NCI-H1105 (cell line): ENCODE measurements around the gene ZC3H10.
A peak's percentile ranks its signal among the peaks of the same experiment; 100 is the strongest.
"Not testable (repeated sequence)": the region's sequence is repeated elsewhere in the genome, so short reads cannot be mapped to it uniquely, and the experiment has no call there.

ENCODE experiments used
- DNase-seq: peaks from one replicate; lab custom pipeline; 2025; lab: John Stamatoyannopoulos, UW

The ZC3H10 gene

DNA sequence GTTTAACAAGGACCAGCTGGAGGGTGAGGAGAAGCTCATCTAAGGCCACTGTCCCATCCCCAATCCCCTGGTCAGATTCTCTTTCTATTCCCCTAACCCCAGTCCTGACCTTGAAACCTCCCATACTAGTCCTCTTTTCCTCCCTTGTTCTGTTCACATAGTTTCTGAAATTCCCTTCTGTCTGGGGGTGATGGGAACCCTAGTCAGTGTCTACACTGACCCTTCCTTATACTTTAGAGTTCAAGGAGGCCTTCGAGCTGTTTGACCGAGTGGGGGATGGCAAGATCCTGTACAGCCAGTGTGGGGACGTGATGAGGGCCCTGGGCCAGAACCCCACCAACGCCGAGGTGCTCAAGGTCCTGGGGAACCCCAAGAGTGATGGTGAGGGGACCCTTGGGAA lies 36.8 kb downstream of the ZC3H10 start:
- no peak for DNase-seq

DNA sequence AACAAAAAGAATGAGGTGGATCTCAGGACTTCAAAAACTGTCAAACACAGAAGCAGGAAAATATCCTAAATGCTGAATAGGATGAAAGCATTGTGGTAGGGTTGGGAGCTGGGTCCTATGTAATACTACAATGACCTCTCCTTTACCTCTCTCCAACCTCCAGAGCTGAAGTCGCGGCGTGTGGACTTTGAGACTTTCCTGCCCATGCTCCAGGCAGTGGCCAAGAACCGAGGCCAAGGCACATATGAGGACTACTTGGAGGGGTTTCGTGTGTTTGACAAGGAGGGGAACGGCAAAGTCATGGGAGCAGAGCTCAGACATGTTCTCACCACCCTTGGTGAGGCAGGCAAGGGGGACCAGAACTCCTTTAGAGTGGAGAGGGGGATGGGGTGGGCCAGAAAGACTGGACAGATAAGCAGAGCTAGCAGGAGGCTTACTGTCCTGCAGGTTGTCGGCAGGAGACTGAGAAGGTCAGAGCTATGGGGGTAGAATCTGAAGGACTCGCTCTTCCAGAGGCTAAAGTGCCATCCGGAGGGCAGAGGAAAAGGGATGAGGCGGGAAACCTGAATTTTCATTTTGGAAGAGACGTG lies 37.3 kb downstream of the ZC3H10 start:
- DNase-seq = no peak

DNA sequence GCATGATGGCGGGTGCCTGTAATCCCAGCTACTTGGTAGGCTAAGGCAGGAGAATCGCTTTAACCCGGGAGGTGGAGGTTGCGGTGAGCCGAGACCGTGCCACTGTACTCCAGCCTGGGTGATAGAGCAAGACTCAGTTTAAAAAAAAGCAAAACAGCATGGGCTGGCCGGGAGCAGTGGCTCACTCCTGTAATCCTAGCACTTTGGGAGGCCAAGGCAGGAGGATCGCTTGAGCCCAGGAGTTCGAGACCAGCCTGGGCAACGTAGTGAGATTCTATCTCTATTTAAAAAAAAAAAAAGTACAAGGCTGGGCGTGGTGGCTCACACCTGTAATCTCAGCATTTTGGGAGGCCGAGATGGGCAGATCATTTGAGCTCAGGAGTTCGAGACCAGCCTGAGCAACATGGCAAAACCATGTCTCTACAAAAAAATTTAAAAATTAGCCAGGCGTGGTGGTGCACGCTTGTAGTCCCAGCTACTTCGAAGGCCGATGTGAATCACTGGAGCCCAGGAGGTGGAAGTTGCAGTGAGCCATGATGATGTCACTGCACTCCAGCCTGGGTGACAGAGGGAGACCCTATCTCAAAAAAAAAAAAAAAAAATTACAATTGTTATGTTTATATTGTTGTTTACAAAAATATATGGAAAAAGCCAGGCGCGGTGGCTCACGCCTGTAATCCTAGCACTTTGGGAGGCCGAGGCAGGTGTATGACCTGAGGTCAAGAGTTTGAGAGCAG lies 38.6 kb downstream of the ZC3H10 start:
- not testable (repeated sequence) for DNase-seq

DNA sequence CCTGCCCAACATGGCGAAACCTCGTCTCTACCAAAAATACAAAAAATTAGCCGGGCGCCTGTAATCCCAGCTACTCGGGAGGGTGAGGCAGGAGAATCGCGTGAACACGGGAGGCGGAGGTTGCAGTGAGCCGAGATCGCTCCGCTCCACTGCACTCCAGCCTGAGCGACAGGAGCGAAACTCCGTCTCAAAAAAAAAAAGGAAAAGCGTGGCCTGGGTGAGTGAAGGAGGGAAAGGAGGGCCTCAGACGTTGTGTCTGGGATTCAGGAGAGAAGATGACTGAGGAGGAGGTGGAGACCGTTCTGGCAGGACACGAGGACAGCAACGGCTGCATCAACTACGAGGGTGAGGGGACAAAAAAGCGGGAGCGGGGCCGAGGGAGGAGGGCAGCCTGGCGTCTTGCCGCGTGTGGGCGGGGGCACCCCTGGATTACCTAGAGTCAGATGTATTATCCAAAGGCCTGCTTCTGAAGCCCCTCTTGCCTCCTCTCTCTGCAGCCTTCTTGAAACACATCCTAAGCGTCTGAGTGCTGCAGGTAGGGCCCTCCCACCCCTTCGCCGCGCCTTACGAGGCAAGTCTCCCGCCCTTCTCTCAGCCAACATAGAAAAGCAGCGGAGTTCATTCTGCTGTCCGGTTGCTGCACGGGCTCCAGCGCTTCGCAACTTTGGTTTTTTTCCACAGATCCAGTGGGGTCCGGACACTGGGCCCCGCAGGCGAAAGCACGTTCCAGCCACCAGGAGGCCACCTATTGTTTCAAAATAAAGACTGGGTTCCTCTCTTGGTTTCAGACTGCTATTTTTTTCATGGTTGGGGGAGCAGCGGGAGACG lies 39.3 kb downstream of the ZC3H10 start:
- peak; percentile 64 for DNase-seq

DNA sequence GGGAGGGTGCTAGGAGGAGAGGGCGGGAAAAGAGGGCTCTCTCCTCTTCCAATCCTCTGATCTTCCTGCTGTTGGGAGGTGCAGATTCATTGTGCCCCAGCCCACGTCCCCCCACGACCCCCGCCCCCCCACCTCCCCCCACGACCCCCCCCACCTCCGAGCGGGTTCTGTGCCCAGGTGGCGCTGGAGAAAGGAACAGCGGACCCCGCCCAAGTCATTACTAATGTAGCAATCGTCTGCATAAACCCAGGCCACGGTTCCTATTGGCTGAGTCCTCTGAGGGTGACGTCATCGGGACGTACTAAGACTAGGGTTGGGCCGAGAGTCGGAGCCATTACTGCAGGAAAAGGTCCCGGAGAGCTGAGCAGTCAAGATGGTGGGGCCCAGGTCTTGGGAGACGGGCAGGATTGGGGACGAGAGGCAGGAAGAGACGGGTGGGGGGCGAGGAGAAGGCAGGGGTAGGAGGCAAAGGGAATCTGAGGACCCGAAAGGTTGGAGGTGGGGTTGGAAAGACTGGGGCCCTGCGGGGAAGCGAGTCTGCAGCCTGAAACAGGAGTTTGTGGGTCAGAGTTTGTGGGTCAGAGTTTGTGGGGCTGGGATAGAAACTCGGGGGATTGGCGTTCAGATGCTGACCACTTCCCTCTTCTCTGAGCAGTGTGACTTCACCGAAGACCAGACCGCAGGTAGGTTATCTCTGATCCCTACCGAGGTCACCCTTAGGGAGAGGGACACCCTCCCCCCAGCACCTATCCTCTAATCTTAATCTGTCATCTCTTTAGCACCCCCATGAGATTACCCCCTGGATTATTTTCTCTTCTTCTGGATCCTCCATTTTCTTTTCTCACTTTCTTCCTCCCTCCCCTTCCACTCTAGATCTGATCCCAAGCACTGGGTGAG lies 40.2 kb downstream of the ZC3H10 start, which contains the start of gene MYL6:
Gene MYL6, plus strand, starts transcription at position 331 of the 897 bp plus-strand sequence. Its CDS starts 43 bp downstream, at position 374.
- DNase-seq = peak; percentile 90

DNA sequence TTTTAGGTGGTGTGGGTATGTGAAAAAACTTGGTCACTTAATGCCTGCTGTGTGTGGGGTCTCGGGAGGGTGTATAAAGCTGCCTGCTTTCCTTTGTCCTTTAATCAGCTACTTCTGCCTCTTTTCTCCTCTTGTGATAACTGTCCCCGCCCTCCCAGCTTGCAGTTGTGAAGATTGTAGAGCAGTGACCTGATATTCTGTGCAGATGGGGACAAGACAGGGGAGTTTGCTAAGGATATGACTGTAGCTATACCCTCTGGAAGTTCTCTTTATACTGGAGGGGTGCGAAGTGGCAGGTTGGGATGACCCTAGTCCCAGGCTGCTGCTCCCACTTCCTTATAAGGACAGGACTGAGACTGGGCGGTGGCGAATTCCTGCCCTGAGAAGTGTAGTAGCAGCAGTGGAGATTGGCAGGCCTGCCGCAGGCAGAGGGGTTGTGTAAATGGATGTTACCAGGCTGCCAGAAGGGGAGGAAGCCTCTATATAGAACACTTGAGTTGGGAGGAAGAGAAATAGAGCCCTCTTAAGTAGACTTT lies 40.9 kb downstream of the ZC3H10 start:
- DNase-seq = peak; percentile 25

DNA sequence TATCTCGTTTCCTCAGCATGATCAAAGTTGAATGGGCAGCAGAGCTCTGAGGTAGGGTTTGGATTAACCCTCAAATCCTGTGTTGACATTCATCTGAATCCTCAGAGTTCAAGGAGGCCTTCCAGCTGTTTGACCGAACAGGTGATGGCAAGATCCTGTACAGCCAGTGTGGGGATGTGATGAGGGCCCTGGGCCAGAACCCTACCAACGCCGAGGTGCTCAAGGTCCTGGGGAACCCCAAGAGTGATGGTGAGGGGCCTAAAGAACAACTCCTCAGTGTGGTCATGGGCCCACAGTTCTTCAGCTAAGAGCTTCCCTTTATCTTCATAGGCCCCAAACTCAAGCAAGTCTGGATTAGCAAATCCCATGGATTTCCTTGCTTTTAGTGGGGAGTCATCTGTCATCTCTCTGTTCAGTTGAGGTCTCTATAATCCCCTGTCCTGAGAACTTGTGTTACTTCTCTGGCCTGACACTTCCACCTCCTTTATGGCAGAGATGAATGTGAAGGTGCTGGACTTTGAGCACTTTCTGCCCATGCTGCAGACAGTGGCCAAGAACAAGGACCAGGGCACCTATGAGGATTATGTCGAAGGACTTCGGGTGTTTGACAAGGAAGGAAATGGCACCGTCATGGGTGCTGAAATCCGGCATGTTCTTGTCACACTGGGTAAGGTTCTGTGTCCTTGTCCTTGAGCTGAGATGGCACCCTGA lies 41.6 kb downstream of the ZC3H10 start:
- DNase-seq = no peak

DNA sequence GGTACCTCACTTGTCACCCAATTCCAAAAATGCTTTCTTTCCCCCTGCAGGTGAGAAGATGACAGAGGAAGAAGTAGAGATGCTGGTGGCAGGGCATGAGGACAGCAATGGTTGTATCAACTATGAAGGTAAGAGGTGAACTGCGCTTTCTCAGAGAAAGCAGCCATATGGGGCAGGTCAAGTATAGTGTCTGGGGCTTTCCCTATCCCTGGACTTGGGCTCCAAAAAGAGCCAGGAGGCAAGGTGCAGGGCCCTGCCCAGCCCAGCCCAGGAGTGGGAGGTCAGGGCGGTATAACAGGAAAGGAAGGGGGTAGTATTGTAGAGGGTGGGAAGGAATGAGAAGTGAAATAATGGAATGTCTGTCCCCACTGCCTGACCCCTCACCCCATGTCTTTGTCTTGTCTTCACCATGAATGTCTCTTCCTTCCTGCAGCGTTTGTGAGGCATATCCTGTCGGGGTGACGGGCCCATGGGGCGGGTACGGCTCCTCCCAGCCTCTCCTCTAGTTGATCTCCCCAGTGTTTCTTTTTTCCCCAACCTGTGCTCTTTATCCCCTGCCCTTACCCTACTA lies 42.2 kb downstream of the ZC3H10 start:
- no peak for DNase-seq

DNA sequence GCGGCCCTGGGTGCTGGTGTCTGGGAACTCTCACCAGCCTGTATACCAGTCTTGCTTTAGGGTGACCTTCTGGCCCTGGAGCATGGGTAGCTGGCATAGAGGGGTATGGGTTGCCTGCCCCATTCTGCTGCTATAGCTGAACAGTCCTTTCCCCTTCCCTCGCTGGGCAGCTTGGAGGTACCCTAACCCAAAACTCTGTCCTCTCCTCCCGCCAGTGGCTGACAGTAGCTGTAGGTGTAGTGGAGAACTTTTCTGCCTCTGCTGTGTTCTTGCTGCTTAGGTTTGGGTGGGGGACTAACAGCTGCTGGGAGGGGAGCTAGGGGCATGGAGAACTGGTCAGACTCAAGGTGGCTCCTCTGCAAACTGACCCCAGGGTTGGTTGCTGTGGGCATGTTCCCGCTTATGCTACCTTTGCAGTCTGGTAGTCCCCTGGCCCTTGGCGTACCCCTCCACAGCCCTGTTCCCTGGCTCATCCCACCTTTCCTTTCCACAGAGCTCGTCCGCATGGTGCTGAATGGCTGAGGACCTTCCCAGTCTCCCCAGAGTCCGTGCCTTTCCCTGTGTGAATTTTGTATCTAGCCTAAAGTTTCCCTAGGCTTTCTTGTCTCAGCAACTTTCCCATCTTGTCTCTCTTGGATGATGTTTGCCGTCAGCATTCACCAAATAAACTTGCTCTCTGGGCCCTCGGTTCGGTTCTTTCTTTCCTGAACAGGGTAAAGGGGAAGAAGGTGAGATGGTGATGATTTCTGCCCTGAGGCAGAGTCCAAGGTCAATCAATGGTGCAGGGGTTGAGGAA lies 43.0 kb downstream of the ZC3H10 start:
- no peak for DNase-seq

DNA sequence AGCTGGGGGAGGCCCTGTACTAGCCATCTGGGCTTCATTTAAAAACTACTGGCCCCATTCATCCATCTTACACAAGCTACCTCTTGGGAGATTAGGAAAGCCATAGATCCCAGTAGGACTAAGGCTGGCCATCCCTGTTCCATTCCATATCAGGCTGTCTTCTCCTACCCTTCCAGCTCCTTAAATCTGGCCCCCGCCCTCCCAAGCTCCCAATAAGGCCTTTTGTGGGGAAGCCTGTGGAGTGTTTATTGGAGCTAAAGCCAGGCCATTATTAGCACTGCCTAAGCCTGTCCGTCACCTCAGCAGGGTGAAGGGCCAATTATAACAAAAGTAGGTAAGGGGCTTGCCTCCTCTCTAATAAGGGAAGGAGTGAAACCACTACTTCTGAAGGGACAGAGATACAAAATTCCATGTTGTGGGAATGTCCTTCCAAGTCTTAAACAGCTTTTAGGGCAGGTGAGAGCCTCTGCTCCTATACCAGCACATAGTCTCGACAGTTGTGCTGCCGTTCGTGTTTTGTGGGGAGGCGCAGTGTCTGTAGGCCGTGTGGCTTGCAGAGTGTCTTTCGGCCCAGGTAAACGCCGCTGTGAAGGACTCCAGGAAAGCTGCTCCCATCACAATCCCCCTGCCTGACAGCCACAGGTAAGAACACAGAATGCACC lies 43.8 kb downstream of the ZC3H10 start:
- no peak for DNase-seq

DNA sequence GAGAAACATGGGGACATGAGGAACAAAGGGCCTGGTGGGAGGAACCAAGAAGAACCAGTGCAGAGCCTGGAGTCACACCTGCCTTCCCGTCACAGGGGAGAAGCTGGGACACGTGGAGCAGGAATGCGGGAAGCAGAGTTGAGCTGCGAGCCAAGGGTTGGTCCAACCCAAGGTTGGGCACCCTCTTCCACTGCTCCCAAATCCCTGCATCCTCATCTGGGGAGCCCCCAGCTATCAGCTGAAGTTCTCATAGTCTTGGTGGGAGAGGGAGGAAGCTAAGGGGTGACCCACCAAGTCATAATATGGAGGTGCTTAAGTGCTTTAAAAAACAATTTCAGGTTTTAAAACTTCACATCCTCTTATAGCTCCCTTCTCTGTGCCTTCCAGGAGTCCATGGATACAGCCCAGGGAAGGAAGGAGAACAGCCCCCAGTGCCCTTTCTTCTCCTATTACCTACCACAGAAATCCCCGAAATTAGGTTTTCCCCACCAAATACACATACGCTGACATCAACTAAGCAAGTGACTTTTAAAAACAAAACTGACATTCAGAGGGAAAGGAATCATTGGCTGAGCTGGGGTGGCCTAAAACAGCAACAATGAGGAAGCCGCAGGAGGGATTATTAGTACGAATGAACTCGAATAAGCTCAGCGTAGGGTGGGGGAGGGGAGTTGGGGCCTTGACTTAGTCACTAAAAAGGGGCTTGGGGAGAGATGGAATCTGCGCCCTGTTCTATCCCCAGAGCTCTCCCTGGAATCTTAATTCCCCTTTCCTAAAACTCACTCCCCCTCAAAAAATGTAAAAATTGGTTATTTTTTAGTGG lies 44.6 kb downstream of the ZC3H10 start:
- no peak for DNase-seq

DNA sequence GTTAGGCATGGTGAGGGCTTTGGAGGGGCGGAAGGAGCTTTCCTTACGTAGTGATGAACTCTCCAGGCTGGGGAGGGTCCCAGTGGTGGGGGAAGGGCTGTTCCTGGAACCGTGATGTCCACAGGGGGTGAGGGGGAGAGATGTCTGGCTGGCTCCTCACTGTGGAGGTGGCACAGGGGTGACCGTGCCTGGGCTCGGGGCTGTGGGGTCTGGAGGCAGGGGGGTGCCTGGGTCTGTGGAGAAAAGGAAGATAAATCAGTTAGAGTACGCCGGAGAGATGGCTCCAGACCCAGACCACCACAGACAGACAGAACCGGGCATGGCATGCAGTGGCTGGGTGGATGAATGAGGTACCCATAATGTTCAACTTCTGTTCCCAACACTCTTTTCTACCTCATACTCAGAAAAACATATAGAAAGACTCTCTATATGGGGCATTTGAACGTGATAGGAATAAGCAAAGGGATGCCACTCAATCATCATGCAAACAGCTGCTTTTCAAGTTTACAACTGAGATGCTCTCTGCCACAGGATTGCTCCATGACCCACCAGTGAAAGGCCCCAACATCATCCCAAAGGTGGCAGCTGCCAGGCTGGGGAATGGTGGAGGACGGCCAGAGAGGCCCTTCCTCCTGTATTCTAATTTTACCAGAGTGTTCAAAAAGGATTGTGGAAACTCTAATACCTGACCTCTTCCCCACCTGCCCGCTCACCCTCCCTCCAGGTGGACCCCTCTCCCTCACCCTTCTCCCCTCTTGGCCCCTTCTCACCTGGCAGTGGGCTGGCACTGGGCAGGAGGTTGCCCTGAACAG lies 45.7 kb downstream of the ZC3H10 start:
- DNase-seq = no peak

DNA sequence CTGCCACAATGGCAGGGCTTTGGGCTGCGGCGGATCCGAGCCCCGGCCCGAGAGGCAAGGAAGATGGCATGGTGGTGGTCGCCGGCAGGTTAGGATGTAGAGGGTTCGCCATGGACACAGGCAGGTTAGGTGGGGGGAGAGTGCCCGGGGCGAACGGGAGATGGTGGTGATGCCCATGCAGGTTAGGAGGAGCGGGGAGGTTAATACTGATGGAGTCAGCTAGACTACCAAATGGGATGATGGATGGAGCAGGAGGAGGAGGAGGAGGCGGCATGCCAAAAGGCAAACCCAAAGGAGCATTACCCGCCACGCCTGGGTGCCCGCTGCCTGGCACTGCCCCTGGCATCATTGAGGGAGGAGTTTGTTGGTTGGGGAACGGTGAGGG lies 46.3 kb downstream of the ZC3H10 start:
- DNase-seq = no peak

DNA sequence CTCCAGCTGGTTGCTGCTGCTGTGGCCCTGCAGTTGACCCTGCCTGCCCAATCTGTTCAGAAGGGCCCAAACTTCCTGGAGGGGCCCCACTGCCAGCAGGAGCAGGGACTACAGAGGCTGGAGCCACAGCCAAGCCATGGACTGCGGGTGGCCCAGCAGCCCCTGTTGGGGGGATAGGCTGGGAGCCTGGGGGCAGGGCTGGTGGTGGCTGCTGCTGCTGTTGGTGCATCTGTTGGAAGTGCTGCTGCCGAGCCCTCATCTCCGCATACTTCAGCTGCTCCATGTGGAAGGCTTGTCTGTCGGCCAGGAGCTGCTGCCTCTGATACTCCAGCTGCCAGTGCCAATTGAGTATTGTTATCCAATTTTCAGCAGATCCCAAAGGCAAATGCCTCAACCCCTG lies 47.3 kb downstream of the ZC3H10 start:
- no peak for DNase-seq

DNA sequence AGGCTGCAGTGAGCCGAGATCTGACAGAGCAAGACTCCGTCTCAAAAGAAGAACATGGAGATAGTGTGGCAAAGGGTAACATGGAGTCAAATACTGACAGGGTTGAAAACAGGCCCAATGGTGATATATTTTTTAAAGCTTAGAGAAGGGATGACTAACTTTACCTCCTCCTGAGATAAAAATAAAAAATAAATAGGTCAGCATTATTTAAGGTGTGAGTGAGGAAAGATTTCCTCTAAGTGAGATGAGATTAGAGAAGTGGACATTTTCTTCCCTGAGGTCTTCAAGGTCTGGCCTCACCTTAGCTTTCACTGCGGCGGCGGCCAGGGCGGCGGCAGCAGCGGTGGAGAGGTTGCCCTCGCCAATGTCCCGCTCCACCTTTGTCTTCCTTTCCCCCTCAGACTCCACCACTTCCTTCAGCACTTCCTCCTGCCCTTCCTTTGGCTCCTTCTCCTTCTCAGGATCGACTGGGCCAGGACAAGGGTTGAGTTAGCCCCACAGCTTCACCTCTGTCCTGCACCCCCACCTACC lies 51.2 kb downstream of the ZC3H10 start:
- no peak for DNase-seq

DNA sequence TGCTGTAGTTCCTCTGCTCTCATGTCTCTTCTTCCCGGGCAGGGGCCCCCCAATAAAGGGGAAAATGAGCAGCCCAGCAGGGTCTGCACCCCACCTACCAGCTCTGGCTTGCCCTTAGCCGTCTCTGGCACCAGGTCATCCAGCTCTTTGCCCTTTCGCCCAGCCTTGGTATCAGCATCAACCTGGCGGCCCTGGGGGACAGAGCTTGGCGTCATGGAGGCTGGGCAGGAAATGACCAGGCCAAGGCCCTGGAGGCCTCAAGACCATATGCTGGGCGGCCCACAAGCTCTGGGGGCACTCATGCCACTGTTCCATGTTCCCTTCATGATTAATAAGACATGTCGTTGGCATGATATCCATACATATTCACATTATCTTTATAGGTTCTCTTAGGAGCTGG lies 54.8 kb downstream of the ZC3H10 start:
- no peak for DNase-seq
